ENCODE data around the gene NUP88. TPM values are rescaled to one million over a fixed set of nuclear protein-coding genes. Genes with fewer than 3 reads are reported as not detected.

NUP88 gene
- polyA plus RNA-seq, 1 donor (not counting 4 experiments of a cell fraction or from before 2014, with no cell fraction given), result 81.5 TPM

- H3K79me2 ChIP-seq (ENCODE audit: control insufficient read depth, insufficient read depth, low read length), result no peaks in the 10 kb centered on the region
- H3K9me3 ChIP-seq (ENCODE audit: control insufficient read depth, low read depth, low read length), result no peaks in the 10 kb centered on the region
- dilution Hi-C loops (cut with MboI; ENCODE audit: extremely low pct_ligation_motif_present, low sequenced_read_pairs), result no loop called here
- no peaks in the 10 kb centered on the region for H3K27me3 ChIP-seq (ENCODE audit: control insufficient read depth, extremely low read depth, insufficient read depth, low read length)
- peaks cover 22 to 38% of the 10 kb centered on the region in 2 experiments for H3K36me3 ChIP-seq (ENCODE audit: control insufficient read depth in 2 of 2, extremely low read depth in 1 of 2, insufficient read depth in 2 of 2, low read length in 2 of 2)
- DNase-seq (ENCODE audit: low read depth, low spot score) (no peak), FAIRE-seq (no peak)
- no peaks in the 10 kb centered on the region for H4K20me1 ChIP-seq (ENCODE audit: control insufficient read depth, extremely low read depth, insufficient read depth, low read length)
- TF ChIP-seq CTCF (optimal IDR thresholded peaks at IDR 0.05 in 1 of 3, IDR thresholded peaks at IDR 0.05 in 1 of 3, conservative IDR thresholded peaks at IDR 0.05 in 1 of 3; ENCODE audit: extremely low read depth in 1 of 3, insufficient read depth in 2 of 3, low read length in 3 of 3) (no peak), EZH2 (IDR thresholded peaks at IDR 0.05; ENCODE audit: low read length) (no peak)
- no peak overlapping the region for H3K4me2 ChIP-seq (ENCODE audit: control insufficient read depth, extremely low read depth, insufficient read depth, low read depth, low read length)
- no peak overlapping the region for H3K4me3 ChIP-seq (ENCODE audit: control insufficient read depth in 2 of 3, extremely low read depth in 1 of 3, insufficient read depth in 2 of 3, low read depth in 1 of 3, low read length in 3 of 3)
- no peaks in the 10 kb centered on the region for H3K9me1 ChIP-seq (ENCODE audit: control insufficient read depth, extremely low read depth, insufficient read depth, low read length)
- no peak overlapping the region for H3K9ac ChIP-seq (ENCODE audit: control insufficient read depth, extremely low read depth, insufficient read depth, low read length)
- no peak overlapping the region for H3K27ac ChIP-seq (ENCODE audit: control insufficient read depth, insufficient read depth, low read length)
- no peaks in the 10 kb centered on the region for H3K4me1 ChIP-seq (ENCODE audit: control insufficient read depth, extremely low read depth, insufficient read depth, low read length)
- no peak overlapping the region for H2AFZ ChIP-seq (ENCODE audit: control insufficient read depth, low read length)
Observed at GRCh38 chr17:5378566-5379207, 40.8 kb downstream of the NUP88 start.

- H3K36me3 ChIP-seq (ENCODE audit: control insufficient read depth in 2 of 2, extremely low read depth in 1 of 2, insufficient read depth in 2 of 2, low read length in 2 of 2), result peaks cover 8 to 15% of the 10 kb centered on the region in 2 experiments
- no peak for FAIRE-seq
- dilution Hi-C loops (cut with MboI; ENCODE audit: extremely low pct_ligation_motif_present, low sequenced_read_pairs), result no loop called here
- H3K9me3 ChIP-seq (ENCODE audit: control insufficient read depth, low read depth, low read length), result no peaks in the 10 kb centered on the region
- H2AFZ ChIP-seq (ENCODE audit: control insufficient read depth, low read length), result no peak overlapping the region
- no peak for DNase-seq (ENCODE audit: low read depth, low spot score)
- H3K9ac ChIP-seq (ENCODE audit: control insufficient read depth, extremely low read depth, insufficient read depth, low read length), result no peak overlapping the region
- H3K4me2 ChIP-seq (ENCODE audit: control insufficient read depth, extremely low read depth, insufficient read depth, low read depth, low read length), result no peak overlapping the region
- no peaks in the 10 kb centered on the region for H4K20me1 ChIP-seq (ENCODE audit: control insufficient read depth, extremely low read depth, insufficient read depth, low read length)
- H3K79me2 ChIP-seq (ENCODE audit: control insufficient read depth, insufficient read depth, low read length), result no peaks in the 10 kb centered on the region
- no peak overlapping the region for H3K27ac ChIP-seq (ENCODE audit: control insufficient read depth, insufficient read depth, low read length)
- H3K4me1 ChIP-seq (ENCODE audit: control insufficient read depth, extremely low read depth, insufficient read depth, low read length), result no peaks in the 10 kb centered on the region
- no peaks in the 10 kb centered on the region for H3K27me3 ChIP-seq (ENCODE audit: control insufficient read depth, extremely low read depth, insufficient read depth, low read length)
- no peaks in the 10 kb centered on the region for H3K9me1 ChIP-seq (ENCODE audit: control insufficient read depth, extremely low read depth, insufficient read depth, low read length)
- no peak overlapping the region for H3K4me3 ChIP-seq (ENCODE audit: control insufficient read depth in 2 of 3, extremely low read depth in 1 of 3, insufficient read depth in 2 of 3, low read depth in 1 of 3, low read length in 3 of 3)
- TF ChIP-seq CTCF (optimal IDR thresholded peaks at IDR 0.05 in 1 of 3, IDR thresholded peaks at IDR 0.05 in 1 of 3, conservative IDR thresholded peaks at IDR 0.05 in 1 of 3; ENCODE audit: extremely low read depth in 1 of 3, insufficient read depth in 2 of 3, low read length in 3 of 3) (no peak), EZH2 (IDR thresholded peaks at IDR 0.05; ENCODE audit: low read length) (no peak)
Observed at GRCh38 chr17:5373112-5373511, 46.4 kb downstream of the NUP88 start.
